ENCODE results near the gene GMEB2.
"Not testable (repeated sequence)": the region's sequence is repeated elsewhere in the genome, so short reads cannot be mapped to it uniquely, and the experiment has no call there.

The GMEB2 gene

GRCh38 chr20:63635431-63636141 lies 8.7 kb upstream of the GMEB2 start:
- H2AFZ ChIP-seq (ENCODE audit: low read length) = 0 out of 2 replicates have a peak overlapping the region, but pooled peaks have one; percentile 19
- no peak overlapping the region for H3K9ac ChIP-seq (ENCODE audit: low read length)
- H4K20me1 ChIP-seq (ENCODE audit: insufficient read depth, low read length) = no peaks in the 10 kb centered on the region
- H3K27me3 ChIP-seq (replicated peaks; ENCODE audit: insufficient read depth, low read length) = no peaks in the 10 kb centered on the region
- H3K4me2 ChIP-seq (ENCODE audit: low read depth, low read length) = no peak overlapping the region
- H3K36me3 ChIP-seq (replicated peaks; ENCODE audit: insufficient read depth, low read length) = no peaks in the 10 kb centered on the region
- H3K4me1 ChIP-seq (ENCODE audit: low read length) = no peaks in the 10 kb centered on the region
- DNase-seq = no peak
- H3K4me3 ChIP-seq (ENCODE audit: low read length) = no peak overlapping the region
- no peaks in the 10 kb centered on the region for H3K79me2 ChIP-seq (ENCODE audit: low read length)
- H3K9me3 ChIP-seq (replicated peaks; ENCODE audit: insufficient read depth, low read length) = no peaks in the 10 kb centered on the region
- TF ChIP-seq EZH2phosphoT487 (IDR thresholded peaks at IDR 0.05; ENCODE audit: low read length) = no peak
- no peak for TF ChIP-seq CTCF (IDR thresholded peaks at IDR 0.05; ENCODE audit: low read length)
- TF ChIP-seq EZH2 (optimal IDR thresholded peaks at IDR 0.05; ENCODE audit: low read depth, low read length) = no peak
- no peak overlapping the region for H3K27ac ChIP-seq (ENCODE audit: low read length)
- no peaks in the 10 kb centered on the region for H3K9me2 ChIP-seq (replicated peaks; ENCODE audit: insufficient read depth, low read length)
- no peaks in the 10 kb centered on the region for H3F3A ChIP-seq (ENCODE audit: insufficient read depth, low read length)

- no peaks in the 10 kb centered on the region for H3K36me3 ChIP-seq (replicated peaks; ENCODE audit: insufficient read depth, low read length)
- no peak overlapping the region for H3K4me2 ChIP-seq (ENCODE audit: low read depth, low read length)
- no peaks in the 10 kb centered on the region for H3K9me2 ChIP-seq (replicated peaks; ENCODE audit: insufficient read depth, low read length)
- no peaks in the 10 kb centered on the region for H3K9me3 ChIP-seq (replicated peaks; ENCODE audit: insufficient read depth, low read length)
- H3K4me3 ChIP-seq (ENCODE audit: low read length) = no peak overlapping the region
- no peaks in the 10 kb centered on the region for H3K79me2 ChIP-seq (ENCODE audit: low read length)
- no peak for TF ChIP-seq EZH2phosphoT487 (IDR thresholded peaks at IDR 0.05; ENCODE audit: low read length)
- no peak for TF ChIP-seq CTCF (IDR thresholded peaks at IDR 0.05; ENCODE audit: low read length)
- no peak for TF ChIP-seq EZH2 (optimal IDR thresholded peaks at IDR 0.05; ENCODE audit: low read depth, low read length)
- H3K9ac ChIP-seq (ENCODE audit: low read length) = no peak overlapping the region
- H3F3A ChIP-seq (ENCODE audit: insufficient read depth, low read length) = no peaks in the 10 kb centered on the region
- DNase-seq = no peak
- H3K4me1 ChIP-seq (ENCODE audit: low read length) = no peaks in the 10 kb centered on the region
- no peaks in the 10 kb centered on the region for H4K20me1 ChIP-seq (ENCODE audit: insufficient read depth, low read length)
- H3K27ac ChIP-seq (ENCODE audit: low read length) = no peak overlapping the region
- no peak overlapping the region for H2AFZ ChIP-seq (ENCODE audit: low read length)
- H3K27me3 ChIP-seq (replicated peaks; ENCODE audit: insufficient read depth, low read length) = no peaks in the 10 kb centered on the region
Measured at GRCh38 chr20:63633732-63634131, 6.8 kb upstream of the GMEB2 start.

- not testable (repeated sequence) for H2AFZ ChIP-seq (ENCODE audit: low read length); H3K4me2 ChIP-seq (ENCODE audit: low read depth, low read length); H3K4me1 ChIP-seq (ENCODE audit: low read length); H3K4me3 ChIP-seq (ENCODE audit: low read length); H3K36me3 ChIP-seq (replicated peaks; ENCODE audit: insufficient read depth, low read length); H3K9me2 ChIP-seq (replicated peaks; ENCODE audit: insufficient read depth, low read length); H3K9me3 ChIP-seq (replicated peaks; ENCODE audit: insufficient read depth, low read length); H3F3A ChIP-seq (ENCODE audit: insufficient read depth, low read length); H3K27ac ChIP-seq (ENCODE audit: low read length); H3K27me3 ChIP-seq (replicated peaks; ENCODE audit: insufficient read depth, low read length); H3K9ac ChIP-seq (ENCODE audit: low read length); H4K20me1 ChIP-seq (ENCODE audit: insufficient read depth, low read length); DNase-seq
- peaks cover 15% of the 10 kb centered on the region for H3K79me2 ChIP-seq (ENCODE audit: low read length)
Measured at GRCh38 chr20:63631426-63631825, 4.5 kb upstream of the GMEB2 start.

DNA sequence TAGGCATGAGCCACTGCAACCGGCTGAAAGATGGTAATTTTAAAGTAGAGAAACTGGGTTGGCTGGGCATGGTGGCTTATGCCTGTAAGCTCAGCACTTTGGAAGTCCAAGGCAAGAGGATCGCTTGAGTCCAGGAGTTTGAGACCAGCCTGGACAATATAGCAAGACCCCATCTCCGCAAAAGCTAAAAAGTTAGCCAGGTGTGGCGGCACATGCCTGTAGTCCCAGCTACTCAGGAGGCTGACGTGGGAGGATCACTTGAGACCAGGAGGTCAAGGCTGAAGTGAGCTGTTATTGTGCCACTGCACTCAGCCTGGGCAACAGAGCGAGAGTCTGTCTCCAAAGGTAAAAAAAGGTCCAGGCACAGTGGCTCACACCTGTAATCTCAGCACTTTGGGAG lies 4.1 kb upstream of the GMEB2 start:
- H3K27ac ChIP-seq (ENCODE audit: low read length); H3K4me1 ChIP-seq (ENCODE audit: low read length); DNase-seq: not testable (repeated sequence)

More for the DNA sequence above, 4.1 kb upstream of the GMEB2 start:
- not testable (repeated sequence) for H3K4me3 ChIP-seq (ENCODE audit: low read length); H3K9ac ChIP-seq (ENCODE audit: low read length); H2AFZ ChIP-seq (ENCODE audit: low read length); H3K4me2 ChIP-seq (ENCODE audit: low read depth, low read length); H3K9me3 ChIP-seq (replicated peaks; ENCODE audit: insufficient read depth, low read length); H3K9me2 ChIP-seq (replicated peaks; ENCODE audit: insufficient read depth, low read length); H3K36me3 ChIP-seq (replicated peaks; ENCODE audit: insufficient read depth, low read length); H3F3A ChIP-seq (ENCODE audit: insufficient read depth, low read length); H3K27me3 ChIP-seq (replicated peaks; ENCODE audit: insufficient read depth, low read length); H4K20me1 ChIP-seq (ENCODE audit: insufficient read depth, low read length)
- H3K79me2 ChIP-seq (ENCODE audit: low read length) = peaks cover 19% of the 10 kb centered on the region
